ENCODE measurements around the gene FIP1L1. TPM values are rescaled to one million over a fixed set of nuclear protein-coding genes. Genes with fewer than 3 reads are reported as not detected.
"Not testable (repeated sequence)": the region's sequence is repeated elsewhere in the genome, so short reads cannot be mapped to it uniquely, and the experiment has no call there.

Gene FIP1L1
- total RNA-seq, 1 donor: 91.3 TPM

- H3K4me1 ChIP-seq (ENCODE audit: insufficient read depth, low read length): peaks cover 23% of the 10 kb centered on the region
- H3K27me3 ChIP-seq (ENCODE audit: insufficient read depth, low read length): no peaks in the 10 kb centered on the region
- H3K9me3 ChIP-seq (ENCODE audit: low read depth, low read length): no peaks in the 10 kb centered on the region
- peak within 1 kb of the TSS; percentile 73 for H3K4me3 ChIP-seq (ENCODE audit: low read length)
Observed at GRCh38 chr4:53365486-53366300, 11.7 kb upstream of the FIP1L1 start, which contains the start of gene SCFD2. Gene SCFD2, minus strand, starts transcription at chr4:53366061.

GRCh38 chr4:53366301-53366716 lies 11.1 kb upstream of the FIP1L1 start:
- Histone ChIP-seq H3K27me3 (ENCODE audit: insufficient read depth, low read length) (no peaks in the 10 kb centered on the region), H3K4me1 (ENCODE audit: insufficient read depth, low read length) (peaks cover 22% of the 10 kb centered on the region), H3K9me3 (ENCODE audit: low read depth, low read length) (no peaks in the 10 kb centered on the region), H3K4me3 (ENCODE audit: low read length) (peak overlapping the region; percentile 73)

GRCh38 chr4:53367721-53368120 lies 9.7 kb upstream of the FIP1L1 start:
- Histone ChIP-seq H3K27me3 (ENCODE audit: insufficient read depth, low read length) (no peaks in the 10 kb centered on the region), H3K4me3 (ENCODE audit: low read length) (no peak overlapping the region), H3K9me3 (ENCODE audit: low read depth, low read length) (no peaks in the 10 kb centered on the region), H3K4me1 (ENCODE audit: insufficient read depth, low read length) (peaks cover 20% of the 10 kb centered on the region)

- Histone ChIP-seq H3K9me3 (ENCODE audit: low read depth, low read length) (no peaks in the 10 kb centered on the region), H3K4me3 (ENCODE audit: low read length) (no peak overlapping the region), H3K4me1 (ENCODE audit: insufficient read depth, low read length) (peaks cover 5% of the 10 kb centered on the region), H3K27me3 (ENCODE audit: insufficient read depth, low read length) (no peaks in the 10 kb centered on the region)
Observed at GRCh38 chr4:53371049-53371448, 6.4 kb upstream of the FIP1L1 start.

GRCh38 chr4:53371843-53372521 lies 5.5 kb upstream of the FIP1L1 start:
- no peaks in the 10 kb centered on the region for H3K9me3 ChIP-seq (ENCODE audit: low read depth, low read length)
- no peaks in the 10 kb centered on the region for H3K4me1 ChIP-seq (ENCODE audit: insufficient read depth, low read length)
- no peaks in the 10 kb centered on the region for H3K27me3 ChIP-seq (ENCODE audit: insufficient read depth, low read length)
- H3K4me3 ChIP-seq (ENCODE audit: low read length): no peak overlapping the region

- Histone ChIP-seq H3K27me3 (ENCODE audit: insufficient read depth, low read length) (no peaks in the 10 kb centered on the region), H3K4me1 (ENCODE audit: insufficient read depth, low read length) (peaks cover 10% of the 10 kb centered on the region), H3K4me3 (ENCODE audit: low read length) (no peak overlapping the region), H3K9me3 (ENCODE audit: low read depth, low read length) (no peaks in the 10 kb centered on the region)
Observed at GRCh38 chr4:53374777-53375258, 2.6 kb upstream of the FIP1L1 start.

GRCh38 chr4:53376900-53377299 lies 541 bp upstream of the FIP1L1 start:
- H3K4me3 ChIP-seq (ENCODE audit: low read length): peak overlapping the region; percentile 83
- peaks cover 10% of the 10 kb centered on the region for H3K4me1 ChIP-seq (ENCODE audit: insufficient read depth, low read length)
- no peaks in the 10 kb centered on the region for H3K9me3 ChIP-seq (ENCODE audit: low read depth, low read length)
- H3K27me3 ChIP-seq (ENCODE audit: insufficient read depth, low read length): no peaks in the 10 kb centered on the region

GRCh38 chr4:53378171-53378482 lies 686 bp downstream of the FIP1L1 start:
- Histone ChIP-seq H3K4me1 (ENCODE audit: insufficient read depth, low read length) (peaks cover 10% of the 10 kb centered on the region), H3K9me3 (ENCODE audit: low read depth, low read length) (no peaks in the 10 kb centered on the region), H3K4me3 (ENCODE audit: low read length) (peak overlapping the region; percentile 83), H3K27me3 (ENCODE audit: insufficient read depth, low read length) (no peaks in the 10 kb centered on the region)

- no peaks in the 10 kb centered on the region for H3K27me3 ChIP-seq (ENCODE audit: insufficient read depth, low read length)
- peaks cover 10% of the 10 kb centered on the region for H3K4me1 ChIP-seq (ENCODE audit: insufficient read depth, low read length)
- no peak overlapping the region for H3K4me3 ChIP-seq (ENCODE audit: low read length)
- no peaks in the 10 kb centered on the region for H3K9me3 ChIP-seq (ENCODE audit: low read depth, low read length)
Observed at GRCh38 chr4:53380221-53380620, 2.8 kb downstream of the FIP1L1 start.

- not testable (repeated sequence) for H3K4me1 ChIP-seq (ENCODE audit: insufficient read depth, low read length); H3K9me3 ChIP-seq (ENCODE audit: low read depth, low read length); H3K27me3 ChIP-seq (ENCODE audit: insufficient read depth, low read length); H3K4me3 ChIP-seq (ENCODE audit: low read length)
Observed at GRCh38 chr4:53409479-53409878, 32.0 kb downstream of the FIP1L1 start.

GRCh38 chr4:53419208-53419607 lies 41.8 kb downstream of the FIP1L1 start:
- Histone ChIP-seq H3K27me3 (ENCODE audit: insufficient read depth, low read length) (no peaks in the 10 kb centered on the region), H3K4me1 (ENCODE audit: insufficient read depth, low read length) (no peaks in the 10 kb centered on the region), H3K4me3 (ENCODE audit: low read length) (no peak overlapping the region), H3K9me3 (ENCODE audit: low read depth, low read length) (no peaks in the 10 kb centered on the region)

- Histone ChIP-seq H3K4me1 (ENCODE audit: insufficient read depth, low read length) (no peaks in the 10 kb centered on the region), H3K9me3 (ENCODE audit: low read depth, low read length) (no peaks in the 10 kb centered on the region), H3K4me3 (ENCODE audit: low read length) (no peak overlapping the region), H3K27me3 (ENCODE audit: insufficient read depth, low read length) (no peaks in the 10 kb centered on the region)
Observed at GRCh38 chr4:53421791-53422190, 44.4 kb downstream of the FIP1L1 start.

GRCh38 chr4:53422367-53422766 lies 44.9 kb downstream of the FIP1L1 start:
- no peak overlapping the region for H3K4me3 ChIP-seq (ENCODE audit: low read length)
- no peaks in the 10 kb centered on the region for H3K27me3 ChIP-seq (ENCODE audit: insufficient read depth, low read length)
- no peaks in the 10 kb centered on the region for H3K4me1 ChIP-seq (ENCODE audit: insufficient read depth, low read length)
- no peaks in the 10 kb centered on the region for H3K9me3 ChIP-seq (ENCODE audit: low read depth, low read length)

GRCh38 chr4:53424280-53424679 lies 46.8 kb downstream of the FIP1L1 start:
- no peaks in the 10 kb centered on the region for H3K27me3 ChIP-seq (ENCODE audit: insufficient read depth, low read length)
- H3K4me1 ChIP-seq (ENCODE audit: insufficient read depth, low read length): no peaks in the 10 kb centered on the region
- H3K9me3 ChIP-seq (ENCODE audit: low read depth, low read length): no peaks in the 10 kb centered on the region
- no peak overlapping the region for H3K4me3 ChIP-seq (ENCODE audit: low read length)

GRCh38 chr4:53427366-53427765 lies 49.9 kb downstream of the FIP1L1 start:
- Histone ChIP-seq H3K27me3 (ENCODE audit: insufficient read depth, low read length) (no peaks in the 10 kb centered on the region), H3K4me3 (ENCODE audit: low read length) (no peak overlapping the region), H3K9me3 (ENCODE audit: low read depth, low read length) (no peaks in the 10 kb centered on the region), H3K4me1 (ENCODE audit: insufficient read depth, low read length) (no peaks in the 10 kb centered on the region)

- H3K27me3 ChIP-seq (ENCODE audit: insufficient read depth, low read length): no peaks in the 10 kb centered on the region
- no peak overlapping the region for H3K4me3 ChIP-seq (ENCODE audit: low read length)
- no peaks in the 10 kb centered on the region for H3K9me3 ChIP-seq (ENCODE audit: low read depth, low read length)
- no peaks in the 10 kb centered on the region for H3K4me1 ChIP-seq (ENCODE audit: insufficient read depth, low read length)
Observed at GRCh38 chr4:53431052-53431451, 53.6 kb downstream of the FIP1L1 start.

Data from mononuclear cell (primary cell).